ENCODE data around the gene RANBP9.

Gene RANBP9

DNA sequence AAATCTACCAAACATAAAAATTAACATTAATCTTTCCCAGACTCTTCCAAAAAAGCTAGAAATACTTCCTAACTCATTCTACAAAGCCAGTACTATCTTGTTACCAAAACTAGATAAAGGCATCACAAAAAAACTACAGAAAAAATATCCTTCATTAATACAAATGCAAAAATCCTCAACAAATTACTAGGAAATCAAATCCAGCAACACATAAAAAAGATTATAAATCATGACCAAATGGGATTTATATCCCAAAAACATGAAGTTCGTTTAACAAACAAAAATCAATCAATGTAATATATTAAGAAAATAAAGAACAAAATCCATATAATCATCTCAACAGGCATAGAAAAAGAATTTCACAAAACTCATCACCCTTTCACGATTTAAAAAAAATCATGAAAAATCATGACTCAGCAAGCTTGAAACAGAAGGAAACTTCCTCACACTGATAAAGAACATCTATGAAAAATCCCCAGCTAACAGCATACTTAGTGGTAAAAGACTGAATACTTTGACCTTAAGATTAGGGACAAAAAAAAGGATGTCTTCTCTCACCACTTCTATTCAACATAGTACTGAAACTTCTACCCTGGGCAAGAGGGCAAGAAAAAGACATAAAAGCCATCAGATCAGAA, 43.2 kb downstream of the RANBP9 start:
- no peak for TF ChIP-seq SIN3A (IDR thresholded peaks at IDR 0.05; ENCODE audit: borderline replicate concordance, insufficient read depth, low read length)
- no peak for TF ChIP-seq TAF1 (IDR thresholded peaks at IDR 0.05; ENCODE audit: borderline replicate concordance, insufficient read depth, low read length)
- TF ChIP-seq FOXP2 (optimal IDR thresholded peaks at IDR 0.05; ENCODE audit: borderline replicate concordance, extremely low read depth, extremely low read length, insufficient read depth) = no peak
- no peak for TF ChIP-seq POLR2AphosphoS5 (IDR thresholded peaks at IDR 0.05; ENCODE audit: low read depth, low read length)
- TF ChIP-seq, protein P1, sequence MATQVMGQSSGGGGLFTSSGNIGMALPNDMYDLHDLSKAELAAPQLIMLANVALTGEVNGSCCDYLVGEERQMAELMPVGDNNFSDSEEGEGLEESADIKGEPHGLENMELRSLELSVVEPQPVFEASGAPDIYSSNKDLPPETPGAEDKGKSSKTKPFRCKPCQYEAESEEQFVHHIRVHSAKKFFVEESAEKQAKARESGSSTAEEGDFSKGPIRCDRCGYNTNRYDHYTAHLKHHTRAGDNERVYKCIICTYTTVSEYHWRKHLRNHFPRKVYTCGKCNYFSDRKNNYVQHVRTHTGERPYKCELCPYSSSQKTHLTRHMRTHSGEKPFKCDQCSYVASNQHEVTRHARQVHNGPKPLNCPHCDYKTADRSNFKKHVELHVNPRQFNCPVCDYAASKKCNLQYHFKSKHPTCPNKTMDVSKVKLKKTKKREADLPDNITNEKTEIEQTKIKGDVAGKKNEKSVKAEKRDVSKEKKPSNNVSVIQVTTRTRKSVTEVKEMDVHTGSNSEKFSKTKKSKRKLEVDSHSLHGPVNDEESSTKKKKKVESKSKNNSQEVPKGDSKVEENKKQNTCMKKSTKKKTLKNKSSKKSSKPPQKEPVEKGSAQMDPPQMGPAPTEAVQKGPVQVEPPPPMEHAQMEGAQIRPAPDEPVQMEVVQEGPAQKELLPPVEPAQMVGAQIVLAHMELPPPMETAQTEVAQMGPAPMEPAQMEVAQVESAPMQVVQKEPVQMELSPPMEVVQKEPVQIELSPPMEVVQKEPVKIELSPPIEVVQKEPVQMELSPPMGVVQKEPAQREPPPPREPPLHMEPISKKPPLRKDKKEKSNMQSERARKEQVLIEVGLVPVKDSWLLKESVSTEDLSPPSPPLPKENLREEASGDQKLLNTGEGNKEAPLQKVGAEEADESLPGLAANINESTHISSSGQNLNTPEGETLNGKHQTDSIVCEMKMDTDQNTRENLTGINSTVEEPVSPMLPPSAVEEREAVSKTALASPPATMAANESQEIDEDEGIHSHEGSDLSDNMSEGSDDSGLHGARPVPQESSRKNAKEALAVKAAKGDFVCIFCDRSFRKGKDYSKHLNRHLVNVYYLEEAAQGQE (IDR thresholded peaks at IDR 0.05; ENCODE audit: insufficient read depth in 1 of 2, low read depth in 2 of 2, low read length in 2 of 2) = no peak

DNA sequence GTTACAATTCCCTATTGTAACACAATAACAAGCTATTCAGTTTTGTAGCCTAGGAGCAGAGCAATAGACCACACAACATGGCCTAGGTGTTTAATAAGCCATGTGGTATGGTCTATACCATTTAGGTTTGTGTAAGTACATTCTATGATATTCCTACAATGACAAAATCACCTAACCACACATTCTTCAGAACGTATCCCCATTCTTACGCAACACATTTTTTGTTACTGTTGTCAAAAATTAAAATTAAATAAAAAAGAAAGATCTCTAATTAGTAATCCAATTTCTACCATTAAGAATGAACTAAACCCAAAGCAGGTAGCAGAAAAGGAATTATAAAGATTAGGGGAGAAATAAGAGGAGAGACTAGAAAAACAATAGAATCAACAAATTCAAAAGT, 44.0 kb downstream of the RANBP9 start:
- no peak for TF ChIP-seq FOXP2 (optimal IDR thresholded peaks at IDR 0.05; ENCODE audit: borderline replicate concordance, extremely low read depth, extremely low read length, insufficient read depth)
- TF ChIP-seq POLR2AphosphoS5 (IDR thresholded peaks at IDR 0.05; ENCODE audit: low read depth, low read length) = no peak
- TF ChIP-seq TAF1 (IDR thresholded peaks at IDR 0.05; ENCODE audit: borderline replicate concordance, insufficient read depth, low read length) = no peak
- TF ChIP-seq, protein P1 (IDR thresholded peaks at IDR 0.05; ENCODE audit: insufficient read depth in 1 of 2, low read depth in 2 of 2, low read length in 2 of 2) = no peak
- TF ChIP-seq SIN3A (IDR thresholded peaks at IDR 0.05; ENCODE audit: borderline replicate concordance, insufficient read depth, low read length) = no peak

DNA sequence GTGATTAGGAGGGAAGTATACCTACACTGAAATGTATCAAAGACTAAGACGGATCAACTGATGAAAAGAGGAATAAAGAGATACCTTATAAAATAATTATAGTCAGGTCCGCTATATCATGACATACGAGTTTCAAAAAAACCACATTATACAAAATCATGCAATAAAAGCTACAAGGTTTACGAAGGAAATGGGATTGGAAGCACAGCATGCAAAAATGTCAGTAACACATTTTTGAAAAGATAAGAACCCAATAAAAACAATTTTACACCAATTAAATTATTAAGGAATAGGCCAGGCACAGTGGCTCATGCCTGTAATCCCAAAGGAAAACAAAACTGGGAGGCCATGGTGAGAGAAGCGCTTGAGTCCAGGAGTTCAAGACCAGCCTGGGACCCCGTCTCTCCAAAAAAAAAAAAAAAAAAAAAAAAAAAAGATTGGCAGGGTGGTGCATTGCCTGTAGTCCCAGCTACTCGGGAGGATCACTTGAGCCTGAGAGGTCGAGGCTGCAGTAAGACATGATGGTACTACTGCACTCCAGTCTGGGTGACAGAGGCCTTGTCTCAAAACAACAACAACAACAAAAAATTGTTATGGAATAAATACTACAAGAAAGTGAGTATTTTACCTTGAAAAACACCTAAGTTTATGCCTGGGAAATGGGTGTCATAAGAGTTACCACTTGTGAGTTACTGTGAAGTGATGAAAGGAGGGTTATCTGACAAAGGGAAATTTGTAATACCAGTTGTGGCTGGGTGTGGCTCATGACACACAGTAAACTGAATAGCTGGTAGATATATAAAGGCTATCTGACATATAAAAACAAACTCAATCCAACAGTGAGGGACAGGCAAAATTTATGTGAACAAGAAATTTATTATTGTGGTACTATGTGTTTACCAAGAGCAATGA, 45.2 kb downstream of the RANBP9 start:
- TF ChIP-seq TAF1 (IDR thresholded peaks at IDR 0.05; ENCODE audit: borderline replicate concordance, insufficient read depth, low read length) (no peak), FOXP2 (optimal IDR thresholded peaks at IDR 0.05; ENCODE audit: borderline replicate concordance, extremely low read depth, extremely low read length, insufficient read depth) (no peak), SIN3A (IDR thresholded peaks at IDR 0.05; ENCODE audit: borderline replicate concordance, insufficient read depth, low read length) (no peak), POLR2AphosphoS5 (IDR thresholded peaks at IDR 0.05; ENCODE audit: low read depth, low read length) (no peak)
- TF ChIP-seq, protein P1 (IDR thresholded peaks at IDR 0.05; ENCODE audit: insufficient read depth in 1 of 2, low read depth in 2 of 2, low read length in 2 of 2) = no peak

DNA sequence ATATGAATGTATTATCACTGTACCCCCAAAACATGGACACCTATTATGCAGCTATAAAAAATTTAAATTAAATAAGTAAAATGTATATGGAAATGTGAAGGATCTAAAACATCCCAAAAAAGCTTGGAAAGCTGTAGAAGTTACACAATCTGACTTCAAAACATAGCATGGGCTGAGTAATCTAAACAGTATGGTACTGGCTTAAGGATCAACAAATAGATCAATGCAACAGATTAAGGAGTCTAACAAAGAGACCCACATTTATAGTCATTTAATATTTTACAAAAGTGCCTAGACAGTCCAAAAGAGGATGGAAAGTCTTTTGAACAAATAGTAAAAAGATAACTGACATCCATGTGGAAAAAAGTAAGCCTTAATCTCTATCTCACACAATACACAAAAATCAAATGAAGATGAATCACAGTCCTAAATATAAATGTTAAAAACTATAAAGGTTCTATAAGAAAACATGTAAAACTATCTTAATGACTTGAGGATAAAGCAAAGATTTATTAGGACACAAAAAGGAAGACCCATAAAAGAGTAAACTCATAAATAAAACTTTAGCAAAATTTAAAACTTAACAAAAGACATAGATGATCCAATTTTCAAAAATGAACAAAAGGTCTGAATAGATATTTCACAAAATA, 46.8 kb downstream of the RANBP9 start:
- no peak for TF ChIP-seq TAF1 (IDR thresholded peaks at IDR 0.05; ENCODE audit: borderline replicate concordance, insufficient read depth, low read length)
- TF ChIP-seq, protein P1 (IDR thresholded peaks at IDR 0.05; ENCODE audit: insufficient read depth in 1 of 2, low read depth in 2 of 2, low read length in 2 of 2) = no peak
- no peak for TF ChIP-seq SIN3A (IDR thresholded peaks at IDR 0.05; ENCODE audit: borderline replicate concordance, insufficient read depth, low read length)
- TF ChIP-seq FOXP2 (optimal IDR thresholded peaks at IDR 0.05; ENCODE audit: borderline replicate concordance, extremely low read depth, extremely low read length, insufficient read depth) = no peak
- TF ChIP-seq POLR2AphosphoS5 (IDR thresholded peaks at IDR 0.05; ENCODE audit: low read depth, low read length) = no peak

All from PFSK-1 (cell line).